PC-3 (cell line): ENCODE results near the gene BCORL1. TPM values are rescaled to one million over a fixed set of nuclear protein-coding genes. Genes with fewer than 3 reads are reported as not detected.

Experiments used
- ATAC-seq: fragments of 200-7000 bp; cut with Tn5 transposase; 2 replicates; pipeline ENCODE4 v1.9.1; 2020; ENCODE audit warnings: mild to moderate bottlenecking, moderate library complexity
- BruUV-seq: library from RNA; stranded (reverse); fragments of 400-500 nt; replicated peaks from 2 replicates; lab custom pipeline; 2021; lab: Mats Ljungman, UMichigan
- CTCF ChIA-PET: fragments of 300-600 bp; sonication (Branson Sonifier 250); formaldehyde crosslinking; loops from one replicate; lab custom pipeline; 2022; ENCODE audit warnings: antibody characterized with exemption; lab: Charles Lee
- POLR2A ChIA-PET: fragments of 300-600 bp; sonication (Branson Sonifier 250); formaldehyde crosslinking; loops from one replicate; lab custom pipeline; 2022; ENCODE audit warnings: antibody characterized with exemption; ENCODE audit not compliant: unreplicated experiment; lab: Charles Lee
- DNase-seq: peaks from one replicate; pipeline ENCODE4 v3.0.0-alpha.2; 2015
- H2AFZ ChIP-seq: fragments of 300-600 bp; sonication (generic); 2 replicates; pipeline ENCODE4 v1.6.0; 2016; ENCODE audit warnings: antibody characterized with exemption, low read length
- H3F3A ChIP-seq: fragments of 300-600 bp; sonication (generic); one replicate; pipeline ENCODE4 v1.6.0; 2017; ENCODE audit warnings: antibody characterized with exemption, low read length, control low read depth, mild to moderate bottlenecking; ENCODE audit not compliant: unreplicated experiment
- H3K27ac ChIP-seq: fragments of 300-600 bp; sonication (generic); 2 replicates; pipeline ENCODE4 v1.5.1; 2016; ENCODE audit warnings: mild to moderate bottlenecking, low read length
- H3K27me3 ChIP-seq: fragments of 300-600 bp; sonication (generic); 2 replicates; pipeline ENCODE4 v1.6.1; 2016; ENCODE audit warnings: low read length, mixed read lengths
- H3K36me3 ChIP-seq: fragments of 300-600 bp; sonication (generic); 2 replicates; pipeline ENCODE4 v1.6.1; 2016; ENCODE audit warnings: low read depth, mixed run types, low read length, mixed read lengths
- H3K4me1 ChIP-seq: fragments of 300-600 bp; sonication (generic); 2 replicates; pipeline ENCODE4 v1.5.1; 2016; ENCODE audit warnings: low read length; ENCODE audit not compliant: insufficient read depth
- H3K4me2 ChIP-seq: fragments of 300-600 bp; sonication (generic); 2 replicates; pipeline ENCODE4 v1.6.0; 2016; ENCODE audit warnings: low read length
- H3K4me3 ChIP-seq: fragments of 300-600 bp; sonication (generic); 2 replicates; pipeline ENCODE4 v1.5.1; 2016; ENCODE audit warnings: mild to moderate bottlenecking, low read length, mixed read lengths
- H3K79me2 ChIP-seq: fragments of 300-600 bp; sonication (generic); 2 replicates; pipeline ENCODE4 v1.6.1; 2017; ENCODE audit warnings: low read length, mixed read lengths
- H3K9ac ChIP-seq: fragments of 300-600 bp; sonication (generic); 2 replicates; pipeline ENCODE4 v1.6.0; 2016; ENCODE audit warnings: mild to moderate bottlenecking, low read length
- H3K9me2 ChIP-seq: fragments of 300-600 bp; sonication (generic); replicated peaks from 2 replicates; pipeline ENCODE4 v1.6.1; 2016; ENCODE audit warnings: mixed run types, low read length, mixed read lengths
- H3K9me3 ChIP-seq: fragments of 300-600 bp; sonication (generic); 2 replicates; pipeline ENCODE4 v1.6.1; 2016; ENCODE audit warnings: low read length, mixed read lengths
- H4K20me1 ChIP-seq: fragments of 300-600 bp; sonication (generic); 2 replicates; pipeline ENCODE4 v1.6.1; 2016; ENCODE audit warnings: low read length, mixed read lengths
- EZH2 ChIP-seq: fragments of 300-600 bp; sonication (generic); IDR thresholded peaks from one replicate; pipeline ENCODE4 v1.6.1; 2017; ENCODE audit warnings: antibody characterized with exemption, mild to moderate bottlenecking, low read length; ENCODE audit not compliant: unreplicated experiment
- EZH2phosphoT487 ChIP-seq: fragments of 300-600 bp; sonication (generic); IDR thresholded peaks from 2 replicates; pipeline ENCODE4 v1.6.1; 2018; ENCODE audit warnings: mild to moderate bottlenecking, antibody characterized with exemption, low read length, borderline replicate concordance
- intact Hi-C: fragments of 100-400 bp; cut with micrococcal nuclease; formaldehyde crosslinking; loops from 2 replicates; pipeline ENCODE4 v1.9.0; 2023
- total RNA-seq: library from RNA; depleted of rRNA; stranded (reverse); fragments of >200 nt; gene quantifications from 2 replicates; pipeline ENCODE4 v1.2.3, GENCODE V29; 2014
- TF ChIP-seq, protein P1 (sequence below): fragments of 300-600 bp; sonication (generic); conservative IDR thresholded peaks from 2 replicates; pipeline ENCODE4 v1.5.1; 2017; ENCODE audit warnings: antibody characterized with exemption, low read depth, mild to moderate bottlenecking, low read length

The BCORL1 gene
- total RNA-seq, 1 experiment from 2014 or later, result 3.1 TPM

DNA sequence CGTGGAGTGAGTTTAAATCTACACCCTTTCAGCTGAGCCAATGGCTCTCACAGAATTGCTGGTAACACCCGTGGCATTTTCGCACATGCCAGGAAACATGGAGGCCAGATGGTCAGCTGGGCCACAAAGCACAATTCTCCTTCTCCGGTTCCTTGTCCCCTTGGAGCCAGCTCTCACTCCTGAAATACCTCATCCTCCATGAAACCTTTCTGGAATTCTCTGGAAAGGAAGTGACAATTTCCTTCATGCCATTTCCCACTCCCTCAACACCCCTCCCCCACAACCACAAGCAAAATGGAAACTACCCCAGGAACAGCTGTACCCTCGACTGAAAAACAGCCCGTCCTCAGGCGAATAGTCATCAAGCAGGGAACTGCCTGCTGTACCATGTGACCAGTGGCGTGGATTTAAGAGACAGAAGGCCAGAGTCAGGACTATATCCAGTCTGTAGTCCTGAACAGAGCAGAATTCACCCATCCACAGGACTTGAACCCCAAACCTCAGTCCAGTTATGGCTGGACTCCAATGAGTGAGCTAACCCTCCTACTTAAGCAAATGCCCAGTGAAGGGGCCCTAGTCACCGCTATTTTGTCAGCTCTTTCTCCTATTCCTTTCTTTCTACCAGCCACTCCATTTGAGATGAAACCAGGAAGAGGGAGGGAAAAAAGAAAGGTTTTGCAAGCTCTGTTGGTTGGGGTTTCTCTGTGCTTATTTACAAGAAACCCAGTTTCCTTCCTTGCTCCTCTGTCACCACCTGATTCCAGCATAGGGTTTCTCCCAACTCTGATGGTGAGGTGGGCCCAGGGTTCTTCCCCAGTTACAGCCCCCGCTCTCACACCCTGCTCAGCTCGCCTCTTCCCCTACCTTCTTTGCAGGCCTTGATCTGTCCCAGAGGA, 103.4 kb downstream of the BCORL1 start:
- no peak for TF ChIP-seq EZH2phosphoT487
- TF ChIP-seq, protein P1, sequence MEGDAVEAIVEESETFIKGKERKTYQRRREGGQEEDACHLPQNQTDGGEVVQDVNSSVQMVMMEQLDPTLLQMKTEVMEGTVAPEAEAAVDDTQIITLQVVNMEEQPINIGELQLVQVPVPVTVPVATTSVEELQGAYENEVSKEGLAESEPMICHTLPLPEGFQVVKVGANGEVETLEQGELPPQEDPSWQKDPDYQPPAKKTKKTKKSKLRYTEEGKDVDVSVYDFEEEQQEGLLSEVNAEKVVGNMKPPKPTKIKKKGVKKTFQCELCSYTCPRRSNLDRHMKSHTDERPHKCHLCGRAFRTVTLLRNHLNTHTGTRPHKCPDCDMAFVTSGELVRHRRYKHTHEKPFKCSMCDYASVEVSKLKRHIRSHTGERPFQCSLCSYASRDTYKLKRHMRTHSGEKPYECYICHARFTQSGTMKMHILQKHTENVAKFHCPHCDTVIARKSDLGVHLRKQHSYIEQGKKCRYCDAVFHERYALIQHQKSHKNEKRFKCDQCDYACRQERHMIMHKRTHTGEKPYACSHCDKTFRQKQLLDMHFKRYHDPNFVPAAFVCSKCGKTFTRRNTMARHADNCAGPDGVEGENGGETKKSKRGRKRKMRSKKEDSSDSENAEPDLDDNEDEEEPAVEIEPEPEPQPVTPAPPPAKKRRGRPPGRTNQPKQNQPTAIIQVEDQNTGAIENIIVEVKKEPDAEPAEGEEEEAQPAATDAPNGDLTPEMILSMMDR, result no peak
- no peak for TF ChIP-seq EZH2
- H3K27me3 ChIP-seq, result no peaks in the 10 kb centered on the region
- DNase-seq (no peak), ATAC-seq (no peak)
- H3K4me2 ChIP-seq, result no peak overlapping the region
- H3K4me3 ChIP-seq, result no peak overlapping the region
- no TSS peak for BruUV-seq
- intact Hi-C loops, result no loop called here
- no peak overlapping the region for H3K9ac ChIP-seq
- H3K27ac ChIP-seq, result no peak overlapping the region
- ChIA-PET POLR2A (no interaction called here), CTCF (no interaction called here)
- H2AFZ ChIP-seq, result no peak overlapping the region
- H3K79me2 ChIP-seq, result 0 out of 2 replicates have a peak, but pooled peaks cover 5% of the 10 kb centered on the region
- H3K36me3 ChIP-seq, result 0 out of 2 replicates have a peak, but pooled peaks cover 3% of the 10 kb centered on the region
- H3K9me3 ChIP-seq, result no peaks in the 10 kb centered on the region
- no peaks in the 10 kb centered on the region for H4K20me1 ChIP-seq
- H3K9me2 ChIP-seq, result no peaks in the 10 kb centered on the region
- H3K4me1 ChIP-seq, result no peaks in the 10 kb centered on the region
- H3F3A ChIP-seq, result no peaks in the 10 kb centered on the region

DNA sequence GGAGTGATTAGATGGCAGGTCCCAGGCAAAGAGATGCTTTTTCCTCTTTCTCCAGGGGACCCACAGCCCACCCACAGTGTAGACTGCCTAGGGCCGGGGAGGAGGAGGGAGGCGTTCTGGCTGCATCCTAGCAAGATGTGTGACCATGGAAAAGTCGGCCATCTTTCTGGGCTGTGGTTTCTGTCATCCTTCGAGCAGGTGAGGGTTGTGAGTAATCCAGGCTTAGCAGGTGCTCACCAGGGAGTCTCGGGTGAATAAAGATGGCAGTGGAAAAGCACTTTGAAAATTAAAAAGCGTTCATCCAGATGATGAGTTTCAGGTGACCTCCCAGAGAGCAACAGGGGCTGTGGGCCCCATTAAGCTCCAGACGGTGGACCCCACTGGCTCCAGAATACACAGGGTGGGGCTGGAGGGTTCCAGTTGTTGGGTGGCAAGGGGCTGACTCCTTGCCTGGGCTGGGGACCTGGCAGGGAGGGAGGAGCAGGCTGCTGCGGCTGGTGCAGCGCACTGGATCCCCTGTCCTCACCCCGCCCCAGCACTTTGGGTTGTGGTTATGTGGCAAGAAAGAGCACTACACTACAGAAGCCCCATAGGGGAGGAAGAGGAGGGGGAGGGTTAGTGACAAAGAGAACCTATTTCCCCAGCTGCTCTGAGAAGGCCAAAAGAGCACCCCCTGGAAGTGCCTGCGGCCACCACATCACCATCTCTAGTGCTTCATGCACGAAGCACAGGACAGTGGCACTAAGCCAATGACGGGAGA, 104.2 kb downstream of the BCORL1 start:
- H3K27me3 ChIP-seq, result no peaks in the 10 kb centered on the region
- no peak overlapping the region for H3K4me2 ChIP-seq
- no peaks in the 10 kb centered on the region for H3K9me2 ChIP-seq
- TF ChIP-seq, protein P1, result no peak
- no peak for TF ChIP-seq EZH2
- TF ChIP-seq EZH2phosphoT487, result no peak
- ChIA-PET POLR2A (no interaction called here), CTCF (no interaction called here)
- H2AFZ ChIP-seq, result no peak overlapping the region
- H3K9me3 ChIP-seq, result no peaks in the 10 kb centered on the region
- no peak overlapping the region for H3K4me3 ChIP-seq
- intact Hi-C loops, result no loop called here
- ATAC-seq (no peak), DNase-seq (no peak)
- no peaks in the 10 kb centered on the region for H3F3A ChIP-seq
- 0 out of 2 replicates have a peak, but pooled peaks cover 3% of the 10 kb centered on the region for H3K36me3 ChIP-seq
- no peak overlapping the region for H3K27ac ChIP-seq
- no peak overlapping the region for H3K9ac ChIP-seq
- no TSS peak for BruUV-seq
- H4K20me1 ChIP-seq, result no peaks in the 10 kb centered on the region
- H3K79me2 ChIP-seq, result 0 out of 2 replicates have a peak, but pooled peaks cover 5% of the 10 kb centered on the region
- H3K4me1 ChIP-seq, result no peaks in the 10 kb centered on the region
